Measurements from ENCODE around the gene METRN.

METRN gene

GRCh38 chr16:761625-762513 lies 47.0 kb downstream of the METRN start:
- DNase-seq: no peak

GRCh38 chr16:762595-763268 lies 47.8 kb downstream of the METRN start:
- DNase-seq: no peak

GRCh38 chr16:763369-764183 lies 48.7 kb downstream of the METRN start:
- no peak for DNase-seq

- no peak for DNase-seq
These were observed 49.3 kb downstream of the METRN start for GRCh38 chr16:764184-764750.

GRCh38 chr16:764848-765487 lies 50.0 kb downstream of the METRN start:
- no peak for DNase-seq

GRCh38 chr16:765488-765865 lies 50.6 kb downstream of the METRN start:
- no peak for DNase-seq

GRCh38 chr16:766008-766819 lies 51.3 kb downstream of the METRN start:
- no peak for DNase-seq

GRCh38 chr16:766820-767640 lies 52.1 kb downstream of the METRN start:
- no peak for DNase-seq

- no peak for DNase-seq
These were observed 52.9 kb downstream of the METRN start for GRCh38 chr16:767743-768235.

- DNase-seq: no peak
These were observed 53.5 kb downstream of the METRN start for GRCh38 chr16:768428-768827.
